Esophagus (tissue), 2 donors: Measurements from ENCODE around the gene CALU. TPM values are rescaled to one million over a fixed set of nuclear protein-coding genes. Genes with fewer than 3 reads are reported as not detected.

Experiments used
- H3K27ac ChIP-seq, 2 donors: one replicate each; pipeline ENCODE4 v1.5.1; 2013; ENCODE audit warnings: low read depth in 2 of 2, mild to moderate bottlenecking in 2 of 2, inconsistent platforms in 1 of 2, low read length in 1 of 2, moderate library complexity in 1 of 2
- H3K27me3 ChIP-seq, 2 donors: one replicate each; pipeline ENCODE4 v1.6.1; 2013; ENCODE audit warnings: low read length in 2 of 2, control low read depth in 1 of 2, mild to moderate bottlenecking in 1 of 2; ENCODE audit not compliant: insufficient read depth in 2 of 2, control insufficient read depth in 1 of 2
- H3K36me3 ChIP-seq, 2 donors: one replicate each; pipeline ENCODE4 v1.6.1; 2013; ENCODE audit warnings: low read length in 1 of 2; ENCODE audit not compliant: control insufficient read depth in 2 of 2, insufficient read depth in 2 of 2
- H3K4me1 ChIP-seq, 2 donors: one replicate each; pipeline ENCODE4 v1.6.1; 2013; ENCODE audit warnings: low read length in 1 of 2; ENCODE audit not compliant: control insufficient read depth in 2 of 2, insufficient read depth in 2 of 2
- H3K4me3 ChIP-seq, 2 donors: one replicate each; pipeline ENCODE4 v1.5.1; 2013; ENCODE audit warnings: low read length in 2 of 2, mild to moderate bottlenecking in 2 of 2, low read depth in 1 of 2, moderate library complexity in 1 of 2
- H3K9me3 ChIP-seq, 2 donors: one replicate each; pipeline ENCODE4 v1.6.1; 2013; ENCODE audit warnings: mild to moderate bottlenecking in 2 of 2, low read depth in 1 of 2, low read length in 1 of 2, moderate library complexity in 1 of 2; ENCODE audit not compliant: control insufficient read depth in 2 of 2, insufficient read depth in 1 of 2
- WGBS, 2 donors: extraction: QIAGEN DNeasy Blood & Tissue Kit; methylation state at CpG; one replicate each; pipeline ENCODE4 v1.1.7; 2013; 5-methylcytosine and 5-hydroxymethylcytosine counted together
- polyA plus RNA-seq, 2 donors: library from polyadenylated mRNA; stranded (reverse); fragments of 200-250 nt; gene quantifications; one replicate each; pipeline ENCODE4 v1.2.3, GENCODE V29; 2013
- donor health status: healthy with polysubstance abuse.
- donor health status: Bipolar disorder and iron deficiency.

Gene CALU
- polyA plus RNA-seq, 2 donors: 8.3 to 21.6 TPM

GRCh38 chr7:128701062-128701785, 37.9 kb upstream of the CALU start:
- WGBS, 2 donors: 66 to 72% methylated on average over 6 of the region's 6 CpGs
- no peak overlapping the region for H3K27ac ChIP-seq
- no peaks in the 10 kb centered on the region for H3K36me3 ChIP-seq
- H3K27me3 ChIP-seq: peaks cover 2 to 5% of the 10 kb centered on the region in 2 donors
- H3K9me3 ChIP-seq: no peaks in the 10 kb centered on the region
- no peak overlapping the region for H3K4me3 ChIP-seq
- H3K4me1 ChIP-seq: peaks cover 4 to 8% of the 10 kb centered on the region in 2 donors

- H3K4me3 ChIP-seq: no peak overlapping the region
- no peaks in the 10 kb centered on the region for H3K36me3 ChIP-seq
- 50 to 51% methylated on average over 7 of the region's 7 CpGs for WGBS, 2 donors
- H3K27me3 ChIP-seq: no peaks in the 10 kb centered on the region
- no peaks in the 10 kb centered on the region for H3K4me1 ChIP-seq
- H3K9me3 ChIP-seq: no peaks in the 10 kb centered on the region
- H3K27ac ChIP-seq: no peak overlapping the region
Measured at GRCh38 chr7:128703609-128704241, 35.4 kb upstream of the CALU start.

- 69 to 70% methylated on average over 3 of the region's 3 CpGs for WGBS, 2 donors
Measured at GRCh38 chr7:128705891-128706333, 33.2 kb upstream of the CALU start.

GRCh38 chr7:128707752-128708151, 31.4 kb upstream of the CALU start:
- WGBS, 2 donors: 81 to 83% methylated on average over 1 of the region's 1 CpG
- H3K36me3 ChIP-seq: no peaks in the 10 kb centered on the region
- H3K9me3 ChIP-seq: no peaks in the 10 kb centered on the region
- no peak overlapping the region for H3K4me3 ChIP-seq
- H3K27me3 ChIP-seq: no peaks in the 10 kb centered on the region
- no peak overlapping the region for H3K27ac ChIP-seq
- no peaks in the 10 kb centered on the region for H3K4me1 ChIP-seq

More at GRCh38 chr7:128705891-128706333, 33.2 kb upstream of the CALU start:
- Histone ChIP-seq H3K9me3 (no peaks in the 10 kb centered on the region), H3K27ac (no peak overlapping the region), H3K36me3 (no peaks in the 10 kb centered on the region), H3K27me3 (no peaks in the 10 kb centered on the region), H3K4me3 (no peak overlapping the region), H3K4me1 (no peaks in the 10 kb centered on the region)

GRCh38 chr7:128708235-128708634, 30.9 kb upstream of the CALU start:
- Histone ChIP-seq H3K9me3 (no peaks in the 10 kb centered on the region), H3K4me3 (no peak overlapping the region), H3K27ac (no peak overlapping the region), H3K4me1 (no peaks in the 10 kb centered on the region), H3K36me3 (no peaks in the 10 kb centered on the region), H3K27me3 (no peaks in the 10 kb centered on the region)
- WGBS, 2 donors: 71 to 83% methylated on average over 3 of the region's 3 CpGs

- no peaks in the 10 kb centered on the region for H3K36me3 ChIP-seq
- 76 to 86% methylated on average over 3 of the region's 3 CpGs for WGBS, 2 donors
Measured at GRCh38 chr7:128708824-128709223, 30.3 kb upstream of the CALU start.

GRCh38 chr7:128710481-128710880, 28.7 kb upstream of the CALU start:
- H3K4me3 ChIP-seq: no peak overlapping the region
- no peaks in the 10 kb centered on the region for H3K36me3 ChIP-seq
- WGBS, 2 donors: 67 to 75% methylated on average over 6 of the region's 6 CpGs
- no peaks in the 10 kb centered on the region for H3K27me3 ChIP-seq
- no peaks in the 10 kb centered on the region for H3K9me3 ChIP-seq
- H3K4me1 ChIP-seq: no peaks in the 10 kb centered on the region
- no peak overlapping the region for H3K27ac ChIP-seq

More at GRCh38 chr7:128708824-128709223, 30.3 kb upstream of the CALU start:
- Histone ChIP-seq H3K9me3 (no peaks in the 10 kb centered on the region), H3K4me1 (no peaks in the 10 kb centered on the region), H3K4me3 (no peak overlapping the region), H3K27me3 (no peaks in the 10 kb centered on the region), H3K27ac (no peak overlapping the region)

GRCh38 chr7:128713794-128714193, 25.4 kb upstream of the CALU start:
- Histone ChIP-seq H3K4me1 (no peaks in the 10 kb centered on the region), H3K36me3 (no peaks in the 10 kb centered on the region), H3K27ac (no peak overlapping the region), H3K4me3 (no peak overlapping the region), H3K27me3 (no peaks in the 10 kb centered on the region), H3K9me3 (no peaks in the 10 kb centered on the region)
- 83 to 87% methylated on average over 2 of the region's 2 CpGs for WGBS, 2 donors

- H3K36me3 ChIP-seq: no peaks in the 10 kb centered on the region
- H3K4me3 ChIP-seq: no peak overlapping the region
- H3K9me3 ChIP-seq: no peaks in the 10 kb centered on the region
- 74 to 82% methylated on average over 8 of the region's 8 CpGs for WGBS, 2 donors
- H3K27me3 ChIP-seq: no peaks in the 10 kb centered on the region
- H3K27ac ChIP-seq: no peak overlapping the region
- no peaks in the 10 kb centered on the region for H3K4me1 ChIP-seq
Measured at GRCh38 chr7:128714701-128715495, 24.3 kb upstream of the CALU start.
